Fibroblast of lung (primary cell): Measurements from ENCODE around the gene SLC29A1.

Experiments
- EZH2 ChIP-seq: IDR thresholded peaks from 2 replicates; pipeline ENCODE4 v1.5.1; 2012; ENCODE audit warnings: low read length, control low read depth, mild to moderate bottlenecking; ENCODE audit errors: missing control alignments
- TF ChIP-seq, protein P1 (sequence below), 2 donors: IDR thresholded peaks in 1 of 2; conservative IDR thresholded peaks in 1 of 2; 1 replicate in 1 of 2; 2 replicates in 1 of 2; pipeline ENCODE4 v1.5.1; 2011 to 2012; ENCODE audit warnings: low read length in 2 of 2, control low read depth in 1 of 2, inconsistent platforms in 1 of 2, low read depth in 1 of 2, mild to moderate bottlenecking in 1 of 2

DNA sequence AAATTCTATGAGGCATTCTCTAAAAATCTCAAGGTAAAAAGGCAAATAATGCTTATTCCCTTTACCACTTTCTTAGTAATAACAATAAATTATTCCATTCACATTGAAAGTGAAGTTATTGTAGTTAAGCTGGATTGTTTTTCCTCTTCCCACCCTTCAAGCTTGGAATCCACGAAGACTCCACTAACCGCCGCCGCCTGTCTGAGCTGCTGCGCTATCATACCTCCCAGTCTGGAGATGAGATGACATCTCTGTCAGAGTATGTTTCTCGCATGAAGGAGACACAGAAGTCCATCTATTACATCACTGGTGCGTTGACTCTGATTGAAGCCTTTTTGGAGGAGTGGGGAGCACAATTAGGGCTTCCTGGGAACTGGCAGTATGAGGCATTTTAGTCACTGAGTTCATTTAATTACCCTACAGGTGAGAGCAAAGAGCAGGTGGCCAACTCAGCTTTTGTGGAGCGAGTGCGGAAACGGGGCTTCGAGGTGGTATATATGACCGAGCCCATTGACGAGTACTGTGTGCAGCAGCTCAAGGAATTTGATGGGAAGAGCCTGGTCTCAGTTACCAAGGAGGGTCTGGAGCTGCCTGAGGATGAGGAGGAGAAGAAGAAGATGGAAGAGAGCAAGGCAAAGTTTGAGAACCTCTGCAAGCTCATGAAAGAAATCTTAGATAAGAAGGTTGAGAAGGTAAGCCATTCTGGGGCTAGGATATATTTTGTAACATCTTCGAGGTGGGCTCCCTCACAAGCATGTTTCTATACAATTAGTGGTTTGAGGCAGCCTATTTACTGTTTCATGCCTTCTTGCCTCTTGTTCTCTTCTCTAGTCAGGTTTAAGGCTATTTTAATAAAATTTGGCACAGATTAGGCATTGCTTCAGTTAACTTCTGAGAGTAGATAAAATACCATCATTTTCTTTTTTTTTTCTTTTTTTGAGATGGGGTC is 28.5 kb downstream of the SLC29A1 start:
- TF ChIP-seq, protein P1, sequence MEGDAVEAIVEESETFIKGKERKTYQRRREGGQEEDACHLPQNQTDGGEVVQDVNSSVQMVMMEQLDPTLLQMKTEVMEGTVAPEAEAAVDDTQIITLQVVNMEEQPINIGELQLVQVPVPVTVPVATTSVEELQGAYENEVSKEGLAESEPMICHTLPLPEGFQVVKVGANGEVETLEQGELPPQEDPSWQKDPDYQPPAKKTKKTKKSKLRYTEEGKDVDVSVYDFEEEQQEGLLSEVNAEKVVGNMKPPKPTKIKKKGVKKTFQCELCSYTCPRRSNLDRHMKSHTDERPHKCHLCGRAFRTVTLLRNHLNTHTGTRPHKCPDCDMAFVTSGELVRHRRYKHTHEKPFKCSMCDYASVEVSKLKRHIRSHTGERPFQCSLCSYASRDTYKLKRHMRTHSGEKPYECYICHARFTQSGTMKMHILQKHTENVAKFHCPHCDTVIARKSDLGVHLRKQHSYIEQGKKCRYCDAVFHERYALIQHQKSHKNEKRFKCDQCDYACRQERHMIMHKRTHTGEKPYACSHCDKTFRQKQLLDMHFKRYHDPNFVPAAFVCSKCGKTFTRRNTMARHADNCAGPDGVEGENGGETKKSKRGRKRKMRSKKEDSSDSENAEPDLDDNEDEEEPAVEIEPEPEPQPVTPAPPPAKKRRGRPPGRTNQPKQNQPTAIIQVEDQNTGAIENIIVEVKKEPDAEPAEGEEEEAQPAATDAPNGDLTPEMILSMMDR (conservative IDR thresholded peaks at IDR 0.05 in 1 of 2, IDR thresholded peaks at IDR 0.05 in 1 of 2; ENCODE audit: low read depth in 1 of 2, low read length in 2 of 2): no peak
- TF ChIP-seq EZH2: no peak
